ENCODE results near the gene PTPN22. TPM values are rescaled to one million over a fixed set of nuclear protein-coding genes. Genes with fewer than 3 reads are reported as not detected.
A peak's percentile ranks its signal among the peaks of the same experiment; 100 is the strongest.

The PTPN22 gene
- total and polyA plus RNA-seq, 8 donors: 0.57 to 2.3 (median 1.1) TPM

GRCh38 chr1:113881661-113882060 lies 10.1 kb upstream of the PTPN22 start:
- H3K27me3 ChIP-seq: no peaks in the 10 kb centered on the region
- H3K36me3 ChIP-seq: no peaks in the 10 kb centered on the region
- H3K9me3 ChIP-seq: no peaks in the 10 kb centered on the region
- no peak for FAIRE-seq
- TF ChIP-seq, protein P1, sequence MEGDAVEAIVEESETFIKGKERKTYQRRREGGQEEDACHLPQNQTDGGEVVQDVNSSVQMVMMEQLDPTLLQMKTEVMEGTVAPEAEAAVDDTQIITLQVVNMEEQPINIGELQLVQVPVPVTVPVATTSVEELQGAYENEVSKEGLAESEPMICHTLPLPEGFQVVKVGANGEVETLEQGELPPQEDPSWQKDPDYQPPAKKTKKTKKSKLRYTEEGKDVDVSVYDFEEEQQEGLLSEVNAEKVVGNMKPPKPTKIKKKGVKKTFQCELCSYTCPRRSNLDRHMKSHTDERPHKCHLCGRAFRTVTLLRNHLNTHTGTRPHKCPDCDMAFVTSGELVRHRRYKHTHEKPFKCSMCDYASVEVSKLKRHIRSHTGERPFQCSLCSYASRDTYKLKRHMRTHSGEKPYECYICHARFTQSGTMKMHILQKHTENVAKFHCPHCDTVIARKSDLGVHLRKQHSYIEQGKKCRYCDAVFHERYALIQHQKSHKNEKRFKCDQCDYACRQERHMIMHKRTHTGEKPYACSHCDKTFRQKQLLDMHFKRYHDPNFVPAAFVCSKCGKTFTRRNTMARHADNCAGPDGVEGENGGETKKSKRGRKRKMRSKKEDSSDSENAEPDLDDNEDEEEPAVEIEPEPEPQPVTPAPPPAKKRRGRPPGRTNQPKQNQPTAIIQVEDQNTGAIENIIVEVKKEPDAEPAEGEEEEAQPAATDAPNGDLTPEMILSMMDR (IDR thresholded peaks at IDR 0.05): no peak
- no peak for ATAC-seq
- H3K4me1 ChIP-seq: peaks cover 0 to 35% (median 25%) of the 10 kb centered on the region in 3 donors
- intact Hi-C loops (cut with DNase I): no loop called here
- no peak overlapping the region for H3K4me3 ChIP-seq
- no peak for DNase-seq
- 41 to 53% methylated on average over 2 of the region's 2 CpGs for WGBS, 2 donors
- H3K27ac ChIP-seq: peak overlapping the region in 2 of 4 donors; percentile 54 to 56

DNA sequence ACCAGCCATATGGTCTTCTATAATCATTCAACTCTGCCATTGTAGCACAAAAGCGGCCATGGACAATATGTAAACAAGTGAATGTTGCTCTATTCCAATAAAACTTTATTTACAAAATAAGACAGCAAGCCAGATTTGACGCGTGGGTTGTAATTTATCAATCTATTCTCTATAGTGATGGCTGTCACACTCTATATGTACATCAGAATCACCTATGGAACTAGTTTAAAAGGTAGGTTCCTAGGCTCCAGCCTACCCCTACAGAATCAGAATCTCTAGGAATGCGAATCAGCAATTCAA lies 8.2 kb upstream of the PTPN22 start:
- WGBS, 2 donors: 51 to 52% methylated on average over 4 of the region's 4 CpGs
- no peak for DNase-seq

GRCh38 chr1:113876176-113876575 lies 4.7 kb upstream of the PTPN22 start:
- Histone ChIP-seq H3K27me3 (no peaks in the 10 kb centered on the region), H3K27ac (peak overlapping the region in 1 of 4 donors; percentile 67), H3K4me1 (peaks cover 0 to 57% (median 35%) of the 10 kb centered on the region in 3 donors), H3K4me3 (no peak overlapping the region), H3K36me3 (no peaks in the 10 kb centered on the region), H3K9me3 (no peaks in the 10 kb centered on the region)
- TF ChIP-seq, protein P1 (IDR thresholded peaks at IDR 0.05): no peak
- ATAC-seq (no peak), DNase-seq (no peak), FAIRE-seq (no peak)
- WGBS, 2 donors: 69 to 76% methylated on average over 5 of the region's 5 CpGs
- intact Hi-C loops (cut with DNase I): no loop called here

More for the DNA sequence above, 8.2 kb upstream of the PTPN22 start:
- FAIRE-seq (no peak), ATAC-seq (no peak)
- Histone ChIP-seq H3K27me3 (no peaks in the 10 kb centered on the region), H3K4me3 (no peak overlapping the region), H3K4me1 (peaks cover 0 to 40% (median 39%) of the 10 kb centered on the region in 3 donors), H3K9me3 (no peaks in the 10 kb centered on the region), H3K36me3 (no peaks in the 10 kb centered on the region), H3K27ac (peak overlapping the region in 1 of 4 donors; percentile 36)
- TF ChIP-seq, protein P1 (IDR thresholded peaks at IDR 0.05): no peak
- intact Hi-C loops (cut with DNase I): no loop called here

GRCh38 chr1:113875714-113876113 lies 4.2 kb upstream of the PTPN22 start:
- no peak overlapping the region for H3K4me3 ChIP-seq
- no peak for FAIRE-seq
- TF ChIP-seq, protein P1 (IDR thresholded peaks at IDR 0.05): no peak
- H3K36me3 ChIP-seq: no peaks in the 10 kb centered on the region
- ATAC-seq: peak; percentile 48 to 66 (median 56)
- H3K27me3 ChIP-seq: no peaks in the 10 kb centered on the region
- WGBS, 2 donors: 36 to 42% methylated on average over 2 of the region's 2 CpGs
- H3K27ac ChIP-seq: peak overlapping the region in 2 of 4 donors; percentile 67 to 68
- H3K9me3 ChIP-seq: no peaks in the 10 kb centered on the region
- intact Hi-C loops (cut with DNase I): no loop called here
- peaks cover 0 to 52% (median 30%) of the 10 kb centered on the region in 3 donors for H3K4me1 ChIP-seq
- DNase-seq: peak in 2 of 6 donors; percentile 29 to 30

GRCh38 chr1:113874012-113874879 lies 2.7 kb upstream of the PTPN22 start:
- DNase-seq (peak in 4 of 6 donors; percentile 43 to 63 (median 48)), ATAC-seq (peak; percentile 81 to 88 (median 84)), FAIRE-seq (no peak)
- Histone ChIP-seq H3K4me1 (peaks cover 0 to 43% (median 28%) of the 10 kb centered on the region in 3 donors), H3K27ac (peak overlapping the region in 3 of 4 donors; percentile 12 to 68 (median 67)), H3K4me3 (no peak overlapping the region), H3K27me3 (no peaks in the 10 kb centered on the region), H3K9me3 (no peaks in the 10 kb centered on the region), H3K36me3 (no peaks in the 10 kb centered on the region)
- TF ChIP-seq, protein P1 (IDR thresholded peaks at IDR 0.05): no peak
- 31 to 32% methylated on average over 1 of the region's 1 CpG for WGBS, 2 donors
- intact Hi-C loops (cut with DNase I): no loop called here

Data from pancreas (tissue), 10 donors.